ENCODE measurements around the gene LMX1B. TPM values are rescaled to one million over a fixed set of nuclear protein-coding genes. Genes with fewer than 3 reads are reported as not detected.

LMX1B gene
- polyA plus RNA-seq, 1 experiment: not detected

DNA sequence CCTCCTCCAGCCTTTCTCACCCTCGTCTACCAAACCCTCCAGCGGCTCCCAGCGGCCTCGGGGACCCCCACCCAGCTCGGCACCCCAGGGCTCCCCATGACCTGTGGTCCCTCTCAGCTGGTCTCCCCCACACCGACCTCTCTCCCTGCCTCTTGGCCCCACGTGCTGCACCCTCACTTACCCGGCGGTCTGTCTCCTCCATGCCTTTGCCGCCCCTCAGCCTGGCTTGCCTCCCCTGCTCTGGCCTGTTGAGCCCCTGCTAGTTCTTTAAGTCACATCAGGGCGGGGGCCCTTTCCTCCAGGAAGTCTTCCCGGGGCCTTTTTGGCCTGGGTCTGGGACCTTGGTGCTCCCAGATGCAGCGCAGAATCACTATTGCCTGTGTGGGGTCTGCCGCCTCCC is 81.5 kb downstream of the LMX1B start:
- ChIA-PET CTCF (no interaction called here), POLR2A (no interaction called here)
- no peaks in the 10 kb centered on the region; the same call in 1 of the 2 replicates for H3K9me3 ChIP-seq (ENCODE audit: control insufficient read depth, insufficient read depth, low read length)
- no peak for DNase-seq (ENCODE audit: low read depth, low spot score)
- no peak overlapping the region for H3K27ac ChIP-seq (ENCODE audit: low read depth, low read length)
- H3K4me3 ChIP-seq (ENCODE audit: low read depth, low read length): no peak overlapping the region
- H3K27me3 ChIP-seq (ENCODE audit: control insufficient read depth, insufficient read depth, low read length): peaks cover 23% of the 10 kb centered on the region
- TF ChIP-seq, protein P1, sequence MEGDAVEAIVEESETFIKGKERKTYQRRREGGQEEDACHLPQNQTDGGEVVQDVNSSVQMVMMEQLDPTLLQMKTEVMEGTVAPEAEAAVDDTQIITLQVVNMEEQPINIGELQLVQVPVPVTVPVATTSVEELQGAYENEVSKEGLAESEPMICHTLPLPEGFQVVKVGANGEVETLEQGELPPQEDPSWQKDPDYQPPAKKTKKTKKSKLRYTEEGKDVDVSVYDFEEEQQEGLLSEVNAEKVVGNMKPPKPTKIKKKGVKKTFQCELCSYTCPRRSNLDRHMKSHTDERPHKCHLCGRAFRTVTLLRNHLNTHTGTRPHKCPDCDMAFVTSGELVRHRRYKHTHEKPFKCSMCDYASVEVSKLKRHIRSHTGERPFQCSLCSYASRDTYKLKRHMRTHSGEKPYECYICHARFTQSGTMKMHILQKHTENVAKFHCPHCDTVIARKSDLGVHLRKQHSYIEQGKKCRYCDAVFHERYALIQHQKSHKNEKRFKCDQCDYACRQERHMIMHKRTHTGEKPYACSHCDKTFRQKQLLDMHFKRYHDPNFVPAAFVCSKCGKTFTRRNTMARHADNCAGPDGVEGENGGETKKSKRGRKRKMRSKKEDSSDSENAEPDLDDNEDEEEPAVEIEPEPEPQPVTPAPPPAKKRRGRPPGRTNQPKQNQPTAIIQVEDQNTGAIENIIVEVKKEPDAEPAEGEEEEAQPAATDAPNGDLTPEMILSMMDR (IDR thresholded peaks at IDR 0.05; ENCODE audit: low read depth, low read length): no peak

DNA sequence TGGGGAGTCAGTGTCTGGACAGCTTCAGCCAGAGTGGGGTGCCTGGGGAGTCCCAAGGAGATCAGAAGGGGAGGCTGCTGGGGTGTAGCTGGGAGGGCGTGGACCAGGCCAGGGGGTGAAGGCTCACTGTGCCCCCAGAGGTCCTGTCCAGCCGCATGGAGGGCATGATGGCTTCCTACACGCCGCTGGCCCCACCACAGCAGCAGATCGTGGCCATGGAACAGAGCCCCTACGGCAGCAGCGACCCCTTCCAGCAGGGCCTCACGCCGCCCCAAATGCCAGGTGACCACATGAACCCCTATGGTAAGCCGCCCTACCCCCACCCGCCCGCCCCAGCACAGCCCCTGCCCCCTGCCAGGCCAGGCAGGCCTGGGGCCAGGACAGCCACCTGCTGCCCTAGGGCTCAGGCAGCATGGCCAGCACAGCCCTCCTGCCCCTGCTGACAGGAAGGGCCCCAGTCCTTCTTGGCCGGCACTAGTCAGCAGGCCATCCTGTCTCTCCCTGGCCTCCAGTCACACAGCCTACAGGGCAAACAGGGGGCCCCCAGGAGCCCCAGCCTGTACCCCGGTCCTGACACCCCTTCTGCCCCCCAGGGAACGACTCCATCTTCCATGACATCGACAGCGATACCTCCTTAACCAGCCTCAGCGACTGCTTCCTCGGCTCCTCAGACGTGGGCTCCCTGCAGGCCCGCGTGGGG is 82.1 kb downstream of the LMX1B start:
- no peak for DNase-seq (ENCODE audit: low read depth, low spot score)
- no peak overlapping the region for H3K4me3 ChIP-seq (ENCODE audit: low read depth, low read length)
- TF ChIP-seq, protein P1 (IDR thresholded peaks at IDR 0.05; ENCODE audit: low read depth, low read length): no peak
- peaks cover 27% of the 10 kb centered on the region for H3K27me3 ChIP-seq (ENCODE audit: control insufficient read depth, insufficient read depth, low read length)
- no peak overlapping the region for H3K27ac ChIP-seq (ENCODE audit: low read depth, low read length)
- H3K9me3 ChIP-seq (ENCODE audit: control insufficient read depth, insufficient read depth, low read length): no peaks in the 10 kb centered on the region; the same call in 1 of the 2 replicates
- POLR2A ChIA-PET: no interaction called here
- CTCF ChIA-PET: interaction anchor here (0.7 to 1.0 kb wide), 2 partner anchors 9 to 196 kb away, joined by 3 read pairs; no protein-coding TSS in a partner anchor

- POLR2A ChIA-PET: no interaction called here
- H3K4me3 ChIP-seq (ENCODE audit: low read depth, low read length): no peak overlapping the region
- peaks cover 30% of the 10 kb centered on the region for H3K27me3 ChIP-seq (ENCODE audit: control insufficient read depth, insufficient read depth, low read length)
- CTCF ChIA-PET: interaction anchor here (1.0 kb wide), 1 partner anchor 8 kb away, joined by 3 read pairs; no protein-coding TSS in a partner anchor
- H3K27ac ChIP-seq (ENCODE audit: low read depth, low read length): no peak overlapping the region
- DNase-seq (ENCODE audit: low read depth, low spot score): no peak
- TF ChIP-seq, protein P1 (IDR thresholded peaks at IDR 0.05; ENCODE audit: low read depth, low read length): no peak
- H3K9me3 ChIP-seq (ENCODE audit: control insufficient read depth, insufficient read depth, low read length): no peaks in the 10 kb centered on the region; the same call in 1 of the 2 replicates
These were observed 82.8 kb downstream of the LMX1B start for GRCh38 chr9:126696401-126697145.

GRCh38 chr9:126697330-126697729 is 83.6 kb downstream of the LMX1B start:
- Histone ChIP-seq H3K27ac (ENCODE audit: low read depth, low read length) (no peak overlapping the region), H3K27me3 (ENCODE audit: control insufficient read depth, insufficient read depth, low read length) (peaks cover 32% of the 10 kb centered on the region), H3K4me3 (ENCODE audit: low read depth, low read length) (no peak overlapping the region), H3K9me3 (ENCODE audit: control insufficient read depth, insufficient read depth, low read length) (no peaks in the 10 kb centered on the region; the same call in 1 of the 2 replicates)
- TF ChIP-seq, protein P1 (IDR thresholded peaks at IDR 0.05; ENCODE audit: low read depth, low read length): no peak
- DNase-seq (ENCODE audit: low read depth, low spot score): no peak
- POLR2A ChIA-PET: no interaction called here
- CTCF ChIA-PET: no interaction called here

- H3K4me3 ChIP-seq (ENCODE audit: low read depth, low read length): no peak overlapping the region
- H3K27ac ChIP-seq (ENCODE audit: low read depth, low read length): no peak overlapping the region
- ChIA-PET CTCF (no interaction called here), POLR2A (no interaction called here)
- no peak for DNase-seq (ENCODE audit: low read depth, low spot score)
- TF ChIP-seq, protein P1 (IDR thresholded peaks at IDR 0.05; ENCODE audit: low read depth, low read length): no peak
- no peaks in the 10 kb centered on the region; the same call in 1 of the 2 replicates for H3K9me3 ChIP-seq (ENCODE audit: control insufficient read depth, insufficient read depth, low read length)
- H3K27me3 ChIP-seq (ENCODE audit: control insufficient read depth, insufficient read depth, low read length): peaks cover 37% of the 10 kb centered on the region
These were observed 84.5 kb downstream of the LMX1B start for GRCh38 chr9:126698251-126698650.
